K562 (cell line): ENCODE data around the gene ALDH16A1. TPM values are rescaled to one million over a fixed set of nuclear protein-coding genes. Genes with fewer than 3 reads are reported as not detected.
A peak's percentile ranks its signal among the peaks of the same experiment; 100 is the strongest.

ENCODE experiments used
- ATAC-seq: fragments of 200-7000 bp; cut with Tn5 transposase; 3 replicates; pipeline ENCODE4 v1.9.1; 2020; ENCODE audit warnings: moderate library complexity
- BruUV-seq: library from RNA; stranded (reverse); fragments of 400-500 nt; replicated peaks from 2 replicates; lab custom pipeline; 2021; lab: Mats Ljungman, UMichigan
- CTCF ChIA-PET: fragments of 300-600 bp; formaldehyde crosslinking; extraction: SDS; loops from one replicate; lab custom pipeline; 2021; ENCODE audit warnings: low intra/inter-chr PET ratio; lab: Yijun Ruan, JAX
- POLR2A ChIA-PET: fragments of 300-600, 350-650 bp; sonication (Branson Sonifier 250); formaldehyde crosslinking; extraction: SDS; loops from one replicate; lab custom pipeline; 2021; ENCODE audit warnings: antibody characterized with exemption, inconsistent platforms; lab: Yijun Ruan, JAX
- DNase-seq, 4 experiments: peaks; one replicate each; pipeline versions ENCODE4 v3.0.0 to v3.0.0-alpha.2; 2011 to 2018; ENCODE audit warnings: low spot score in 3 of 4, mixed read lengths in 3 of 4; ENCODE audit errors: extremely low read depth in 1 of 4
- FAIRE-seq: peaks from 2 replicates; lab custom pipeline; 2011; peaks lifted over from hg19 to GRCh38; lab: Jason Lieb, UNC
- H2AFZ ChIP-seq: 2 replicates; pipeline ENCODE4 v1.6.0; 2011; ENCODE audit warnings: low read depth, low read length, control low read depth, inconsistent platforms
- H3K27ac ChIP-seq: fragments of 200-600 bp; 3 replicates; pipeline ENCODE4 v1.8.0; 2011; ENCODE audit warnings: low read depth, mild to moderate bottlenecking, control low read depth, inconsistent platforms, low read length, moderate library complexity, mixed read lengths; ENCODE audit errors: extremely low read depth
- H3K27me3 ChIP-seq, 2 experiments: fragments of 300-600 bp in 1 of 2; 2 replicates in 1 of 2; 3 replicates in 1 of 2; pipeline versions ENCODE4 v1.6.0 to v1.8.0; 2011; ENCODE audit warnings: inconsistent platforms in 2 of 2, low read length in 2 of 2, mild to moderate bottlenecking in 1 of 2, mixed read lengths in 1 of 2, moderate library complexity in 1 of 2; ENCODE audit not compliant: control insufficient read depth in 2 of 2, insufficient read depth in 2 of 2
- H3K36me3 ChIP-seq: fragments of 300-600 bp; 3 replicates; pipeline ENCODE4 v1.8.0; 2011; ENCODE audit warnings: mild to moderate bottlenecking, low read length, inconsistent platforms; ENCODE audit not compliant: control insufficient read depth, insufficient read depth
- H3K4me1 ChIP-seq, 2 experiments: fragments of 200-600 bp in 1 of 2; replicated peaks in 1 of 2; 2 replicates in 1 of 2; 3 replicates in 1 of 2; pipeline versions ENCODE4 v1.5.1 to v1.8.0; 2011; ENCODE audit warnings: inconsistent platforms in 2 of 2, low read length in 2 of 2, mild to moderate bottlenecking in 1 of 2, mixed read lengths in 1 of 2, moderate library complexity in 1 of 2; ENCODE audit not compliant: control insufficient read depth in 2 of 2, insufficient read depth in 2 of 2
- H3K4me2 ChIP-seq: 2 replicates; pipeline ENCODE4 v1.6.1; 2011; ENCODE audit warnings: low read length, control low read depth, inconsistent platforms, mixed read lengths; ENCODE audit not compliant: insufficient read depth
- H3K4me3 ChIP-seq: fragments of 200-600 bp; sonication (generic), shearing (Covaris generic); 2 replicates; pipeline ENCODE4 v1.5.1; 2016; ENCODE audit warnings: control low read depth, inconsistent platforms
- H3K79me2 ChIP-seq: fragments of 200-600 bp; 3 replicates; pipeline ENCODE4 v1.8.0; 2011; ENCODE audit warnings: low read length, inconsistent platforms; ENCODE audit not compliant: control insufficient read depth, insufficient read depth
- H3K9ac ChIP-seq, 2 experiments: 2 replicates each; pipeline versions ENCODE4 v1.6.0 to v1.6.1; 2011; ENCODE audit warnings: low read depth in 2 of 2, low read length in 2 of 2, control low read depth in 1 of 2, inconsistent platforms in 1 of 2, mild to moderate bottlenecking in 1 of 2, mixed read lengths in 1 of 2; ENCODE audit not compliant: insufficient read depth in 1 of 2
- H3K9me1 ChIP-seq: one replicate; pipeline ENCODE4 v1.6.0; 2011; ENCODE audit warnings: inconsistent platforms, mild to moderate bottlenecking, low read length, moderate library complexity; ENCODE audit not compliant: control insufficient read depth, insufficient read depth
- H3K9me3 ChIP-seq: replicated peaks from 2 replicates; pipeline ENCODE4 v1.5.1; 2011; ENCODE audit warnings: low read depth, low read length, inconsistent platforms; ENCODE audit not compliant: control insufficient read depth, insufficient read depth
- H4K20me1 ChIP-seq: replicated peaks from 2 replicates; pipeline ENCODE4 v1.6.1; 2011; ENCODE audit warnings: low read length, inconsistent platforms, mixed read lengths; ENCODE audit not compliant: control insufficient read depth, insufficient read depth
- CTBP1 ChIP-seq: fragments of 450-650 bp; IDR thresholded peaks from 2 replicates; pipeline ENCODE4 v1.6.1; 2016; ENCODE audit warnings: borderline replicate concordance
- EWSR1 ChIP-seq: fragments of 450-650 bp; IDR thresholded peaks from 2 replicates; pipeline ENCODE4 v1.6.1; 2018; ENCODE audit warnings: borderline replicate concordance, mild to moderate bottlenecking, low read depth, moderate library complexity; ENCODE audit not compliant: partially characterized antibody
- HLTF ChIP-seq: fragments of 450-650 bp; IDR thresholded peaks from 2 replicates; pipeline ENCODE4 v1.6.1; 2016
- HOMEZ ChIP-seq: fragments of 250-450 bp; sonication (Bioruptor Pico); IDR thresholded peaks from 2 replicates; pipeline ENCODE4 v1.4.0; 2020; ENCODE audit warnings: mild to moderate bottlenecking, moderate library complexity
- MCM2 ChIP-seq: fragments of 450-650 bp; IDR thresholded peaks from 2 replicates; pipeline ENCODE4 v1.6.1; 2017; ENCODE audit warnings: low read depth, mild to moderate bottlenecking
- MXD1 ChIP-seq: fragments of 250-450 bp; sonication (Bioruptor Pico); IDR thresholded peaks from 2 replicates; pipeline ENCODE4 v1.8.0; 2021; ENCODE audit warnings: borderline replicate concordance, mild to moderate bottlenecking, moderate library complexity; ENCODE audit not compliant: poor library complexity, severe bottlenecking
- RBM25 ChIP-seq: fragments of 200-400 bp; formaldehyde crosslinking; IDR thresholded peaks from 2 replicates; pipeline ENCODE4 v1.6.1; 2018; ENCODE audit warnings: low read length, low read depth, moderate library complexity; ENCODE audit not compliant: severe bottlenecking
- RUNX1 ChIP-seq: sonication (generic); IDR thresholded peaks from 2 replicates; pipeline ENCODE4 v1.6.1; 2016; ENCODE audit warnings: antibody characterized with exemption, low read depth
- ZNF436 ChIP-seq: fragments of 250-450, 450-650 bp; sonication (Bioruptor Pico); formaldehyde crosslinking; IDR thresholded peaks from 2 replicates; pipeline ENCODE4 v1.7.0; 2020; ENCODE audit warnings: mild to moderate bottlenecking
- WGBS: fragments of 100-300 bp; shearing (Covaris generic); methylation state at CpG from one replicate; pipeline ENCODE4 v1.1.6; 2016; ENCODE audit warnings: low coverage, mixed read lengths; ENCODE audit not compliant: insufficient coverage; ENCODE audit errors: missing lambda C conversion rate; 5-methylcytosine and 5-hydroxymethylcytosine counted together
- in situ Hi-C: fragments of 300-500 bp; cut with MboI; formaldehyde crosslinking; loops from 4 replicates; pipeline ENCODE4 v1.15.0; 2018; ENCODE audit warnings: inconsistent platforms, mixed read lengths
- intact Hi-C: fragments of 100-400 bp; cut with micrococcal nuclease; formaldehyde crosslinking; loops from 2 replicates; pipeline ENCODE4 v1.14.2; 2022
- polyA plus RNA-seq, 8 experiments: library from polyadenylated mRNA; depleted of rRNA in 4 of 8; stranded (reverse) in 5 of 8; unstranded in 3 of 8; fragments of >200 nt; fragmentation: Nextera tagmentation in 2 of 8; fragmentation: Illumina TruSeq in 1 of 8; extraction: Ambion mirVana in 2 of 8; extraction: Trizol in 1 of 8; gene quantifications; 2 replicates each; pipeline versions ENCODE4 v1.2.1 to v1.2.3, GENCODE V29; 2011 to 2014; ENCODE audit warnings: inconsistent platforms in 1 of 8, missing spikeins in 1 of 8
- total RNA-seq, 7 experiments: library from RNA; depleted of rRNA in 6 of 7; stranded (reverse); fragments of >200 nt in 6 of 7; fragmentation: Illumina TruSeq in 2 of 7; extraction: Trizol in 2 of 7; gene quantifications; 2 replicates each; pipeline versions ENCODE4 v1.2.1 to v1.2.3, GENCODE V29; 2011 to 2021; ENCODE audit warnings: low replicate concordance in 1 of 7
- TF ChIP-seq, protein P1 (sequence below): fragments of 200-800 bp; sonication (Bioruptor generic); IDR thresholded peaks from 2 replicates; pipeline ENCODE4 v1.6.1; 2017; ENCODE audit warnings: missing genetic modification characterization, missing compliant biosample characterization

ALDH16A1 gene
- total and polyA plus RNA-seq, 9 of the 15 experiments (the other 6 are each of a cell fraction or from before 2014, with no cell fraction given): 2.2 to 52.2 (median 7.6) TPM

GRCh38 chr19:49469828-49470614 is 17.0 kb downstream of the ALDH16A1 start:
- in situ Hi-C loops: no loop called here
- Histone ChIP-seq H3K9me1 (no peaks in the 10 kb centered on the region), H3K9ac (peak overlapping the region in 1 of 2 experiments; percentile 73; a peak in 2 of 4 replicates), H3K36me3 (peaks cover 32% of the 10 kb centered on the region; the same call in 2 of the 3 replicates), H2AFZ (no peak overlapping the region), H3K27ac (no peak overlapping the region), H3K4me3 (no peak overlapping the region), H3K4me2 (no peak overlapping the region), H3K4me1 (peaks cover 16 to 49% of the 10 kb centered on the region in 2 experiments), H3K79me2 (no peaks in the 10 kb centered on the region), H3K9me3 (no peaks in the 10 kb centered on the region), H3K27me3 (no peaks in the 10 kb centered on the region), H4K20me1 (peaks cover 5% of the 10 kb centered on the region; the same call in 1 of the 2 replicates)
- ATAC-seq (peak; percentile 65), FAIRE-seq (no peak), DNase-seq (peak in 1 of 4 experiments; percentile 29)
- BruUV-seq: no TSS peak
- POLR2A ChIA-PET: interaction anchor here (1.2 kb wide), 1 partner anchor 17 kb away, joined by 4 read pairs; the partner anchor contains the start of gene ALDH16A1
- 93% methylated on average over 20 of the region's 25 CpGs for WGBS
- CTCF ChIA-PET: interaction anchor here (0.6 kb wide), 1 partner anchor 667 kb away, joined by 4 read pairs; no protein-coding TSS in a partner anchor
- intact Hi-C loops: loop anchor here (1.0 kb wide), 1 partner anchor 78 kb away; no protein-coding TSS in a partner anchor
- TF ChIP-seq MXD1 (CRISPR knock-in tag) (no peak), EWSR1 (no peak), HLTF (no peak), HOMEZ (no peak), ZNF436 (CRISPR knock-in tag) (no peak), MCM2 (no peak), RUNX1 (no peak), CTBP1 (no peak), RBM25 (peak; percentile 94)
- TF ChIP-seq, protein P1, sequence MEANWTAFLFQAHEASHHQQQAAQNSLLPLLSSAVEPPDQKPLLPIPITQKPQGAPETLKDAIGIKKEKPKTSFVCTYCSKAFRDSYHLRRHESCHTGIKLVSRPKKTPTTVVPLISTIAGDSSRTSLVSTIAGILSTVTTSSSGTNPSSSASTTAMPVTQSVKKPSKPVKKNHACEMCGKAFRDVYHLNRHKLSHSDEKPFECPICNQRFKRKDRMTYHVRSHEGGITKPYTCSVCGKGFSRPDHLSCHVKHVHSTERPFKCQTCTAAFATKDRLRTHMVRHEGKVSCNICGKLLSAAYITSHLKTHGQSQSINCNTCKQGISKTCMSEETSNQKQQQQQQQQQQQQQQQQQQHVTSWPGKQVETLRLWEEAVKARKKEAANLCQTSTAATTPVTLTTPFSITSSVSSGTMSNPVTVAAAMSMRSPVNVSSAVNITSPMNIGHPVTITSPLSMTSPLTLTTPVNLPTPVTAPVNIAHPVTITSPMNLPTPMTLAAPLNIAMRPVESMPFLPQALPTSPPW (CRISPR knock-in tag): no peak
